Coronary artery (tissue), 2 donors: Measurements from ENCODE around the gene RB1.
A peak's percentile ranks its signal among the peaks of the same experiment; 100 is the strongest.

Experiments
- DNase-seq: peaks from one replicate; pipeline ENCODE4 v3.0.0-alpha.2; 2017; ENCODE audit warnings: low spot score
- H3K27ac ChIP-seq, 2 donors: fragments of 200-600 bp; sonication (generic); one replicate each; pipeline ENCODE4 v1.5.1; 2016 to 2019
- H3K4me3 ChIP-seq: fragments of 200-600 bp; sonication (generic); 2 replicates; pipeline ENCODE4 v1.5.1; 2016; ENCODE audit warnings: mild to moderate bottlenecking, moderate library complexity
- TF ChIP-seq, protein P1 (sequence below): fragments of 200-600 bp; sonication (generic); IDR thresholded peaks from one replicate; pipeline ENCODE4 v1.5.1; 2019; ENCODE audit warnings: antibody characterized with exemption

Gene RB1

GRCh38 chr13:48403913-48404312, 100.4 kb downstream of the RB1 start:
- peak overlapping the region; percentile 40 for H3K4me3 ChIP-seq
- no peak for DNase-seq

GRCh38 chr13:48404952-48405351, 101.4 kb downstream of the RB1 start:
- no peak for DNase-seq
- TF ChIP-seq, protein P1, sequence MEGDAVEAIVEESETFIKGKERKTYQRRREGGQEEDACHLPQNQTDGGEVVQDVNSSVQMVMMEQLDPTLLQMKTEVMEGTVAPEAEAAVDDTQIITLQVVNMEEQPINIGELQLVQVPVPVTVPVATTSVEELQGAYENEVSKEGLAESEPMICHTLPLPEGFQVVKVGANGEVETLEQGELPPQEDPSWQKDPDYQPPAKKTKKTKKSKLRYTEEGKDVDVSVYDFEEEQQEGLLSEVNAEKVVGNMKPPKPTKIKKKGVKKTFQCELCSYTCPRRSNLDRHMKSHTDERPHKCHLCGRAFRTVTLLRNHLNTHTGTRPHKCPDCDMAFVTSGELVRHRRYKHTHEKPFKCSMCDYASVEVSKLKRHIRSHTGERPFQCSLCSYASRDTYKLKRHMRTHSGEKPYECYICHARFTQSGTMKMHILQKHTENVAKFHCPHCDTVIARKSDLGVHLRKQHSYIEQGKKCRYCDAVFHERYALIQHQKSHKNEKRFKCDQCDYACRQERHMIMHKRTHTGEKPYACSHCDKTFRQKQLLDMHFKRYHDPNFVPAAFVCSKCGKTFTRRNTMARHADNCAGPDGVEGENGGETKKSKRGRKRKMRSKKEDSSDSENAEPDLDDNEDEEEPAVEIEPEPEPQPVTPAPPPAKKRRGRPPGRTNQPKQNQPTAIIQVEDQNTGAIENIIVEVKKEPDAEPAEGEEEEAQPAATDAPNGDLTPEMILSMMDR = no peak
- Histone ChIP-seq H3K27ac (peak overlapping the region in 1 of 2 donors; percentile 46), H3K4me3 (no peak overlapping the region)

More at GRCh38 chr13:48403913-48404312, 100.4 kb downstream of the RB1 start:
- H3K27ac ChIP-seq = peak overlapping the region; percentile 48 to 77
- TF ChIP-seq, protein P1 = no peak

GRCh38 chr13:48405875-48406274, 102.3 kb downstream of the RB1 start:
- TF ChIP-seq, protein P1 = no peak
- DNase-seq = no peak
- H3K27ac ChIP-seq = peak overlapping the region in 1 of 2 donors; percentile 32
- no peak overlapping the region for H3K4me3 ChIP-seq

DNA sequence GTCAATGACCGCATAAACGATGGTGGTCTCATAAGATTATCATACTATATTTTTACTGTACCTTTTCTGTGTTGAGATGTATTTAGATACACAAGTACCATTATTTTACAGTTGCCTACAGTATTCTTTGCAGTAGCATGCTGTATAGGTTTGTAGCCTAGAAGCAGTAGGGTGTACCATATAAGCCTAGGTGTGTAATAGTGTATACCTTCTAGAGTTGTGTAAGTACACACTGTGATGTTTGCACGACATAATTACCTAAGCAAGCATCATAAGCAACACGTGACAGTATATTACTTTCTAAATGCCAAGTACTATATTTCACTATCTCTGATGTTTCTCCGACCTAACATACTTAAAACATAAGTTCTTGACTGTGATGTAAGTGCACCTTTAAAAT, 106.6 kb downstream of the RB1 start:
- TF ChIP-seq, protein P1 = no peak
- peak overlapping the region; percentile 74 for H3K4me3 ChIP-seq
- no peak for DNase-seq
- H3K27ac ChIP-seq = peak overlapping the region; percentile 36 to 68

GRCh38 chr13:48411147-48411794, 107.7 kb downstream of the RB1 start:
- peak overlapping the region; percentile 74 for H3K4me3 ChIP-seq
- peak overlapping the region; percentile 56 to 75 for H3K27ac ChIP-seq
- TF ChIP-seq, protein P1 = no peak
- DNase-seq = no peak

DNA sequence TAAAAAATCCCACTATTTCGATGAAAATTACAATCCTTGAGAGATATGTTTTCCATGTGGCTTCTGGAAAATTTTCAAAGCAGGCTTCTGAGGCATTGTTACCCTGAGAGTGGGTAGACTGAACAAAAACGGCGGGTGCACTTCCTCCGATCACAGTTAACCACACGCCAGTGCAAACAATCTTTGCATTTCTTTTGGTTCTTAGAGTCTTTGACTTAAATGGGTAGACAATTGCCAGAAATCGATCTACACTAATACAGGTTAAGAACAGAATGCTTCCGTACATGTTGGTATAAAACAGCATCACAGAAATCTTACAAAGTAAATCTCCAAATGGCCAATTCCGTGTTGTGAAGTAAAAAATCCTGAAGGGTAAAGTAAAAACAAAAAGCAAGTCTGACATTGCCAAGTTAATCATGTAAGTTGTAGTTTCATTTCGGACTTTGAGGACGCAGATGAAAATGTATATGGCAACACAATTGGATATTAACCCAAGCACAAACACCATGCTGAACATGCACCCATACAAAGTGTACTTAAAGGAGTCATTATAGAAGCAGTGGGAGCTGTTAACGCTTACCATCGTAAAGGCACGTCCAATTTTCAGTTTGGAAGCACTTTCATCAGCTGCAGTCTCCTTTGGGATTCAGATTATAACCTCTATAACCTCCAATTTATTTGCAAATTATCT, 108.4 kb downstream of the RB1 start:
- Histone ChIP-seq H3K27ac (peak overlapping the region; percentile 56 to 75), H3K4me3 (peak overlapping the region; percentile 74)
- TF ChIP-seq, protein P1 = no peak
- no peak for DNase-seq

DNA sequence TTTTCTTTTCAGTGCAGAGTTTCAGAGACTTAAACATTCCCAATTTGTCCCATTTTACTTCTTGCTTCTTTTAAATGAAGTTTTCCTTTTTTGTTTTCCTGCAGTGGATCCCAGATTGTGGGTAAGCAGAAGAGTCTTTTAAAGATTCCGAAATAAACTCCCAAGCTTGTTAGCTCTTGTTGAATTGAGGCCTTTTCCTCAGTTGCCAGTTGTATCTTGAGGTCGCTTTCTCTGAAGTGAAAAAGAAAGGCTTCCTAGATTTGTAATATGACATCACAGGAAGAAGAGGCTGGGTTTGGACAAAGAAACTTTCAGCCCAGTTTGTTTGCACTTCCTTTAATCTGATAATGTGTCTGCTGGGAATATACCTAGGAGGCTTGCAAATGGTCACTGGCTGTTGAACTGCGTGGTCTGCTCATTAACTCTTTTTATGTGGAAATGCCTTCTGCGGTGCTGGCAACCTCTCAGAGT, 109.4 kb downstream of the RB1 start, which contains the start of gene LPAR6:
Gene LPAR6, minus strand, starts transcription at position 233 of the 471 bp plus-strand sequence. CDS start 690 bp downstream, outside the sequence.
- TF ChIP-seq, protein P1 = no peak
- Histone ChIP-seq H3K4me3 (peak within 1 kb of the TSS; percentile 74), H3K27ac (peak within 1 kb of the TSS; percentile 56 to 75)
- DNase-seq = no peak
